K562 (cell line): ENCODE measurements around the gene DOCK4. TPM values are rescaled to one million over a fixed set of nuclear protein-coding genes. Genes with fewer than 3 reads are reported as not detected.

ENCODE experiments used
- ATAC-seq: fragments of 200-7000 bp; cut with Tn5 transposase; 3 replicates; pipeline ENCODE4 v1.9.1; 2020; ENCODE audit warnings: moderate library complexity
- BruUV-seq: library from RNA; stranded (reverse); fragments of 400-500 nt; replicated peaks from 2 replicates; lab custom pipeline; 2021; lab: Mats Ljungman, UMichigan
- CTCF ChIA-PET: fragments of 300-600 bp; formaldehyde crosslinking; extraction: SDS; loops from one replicate; lab custom pipeline; 2021; ENCODE audit warnings: low intra/inter-chr PET ratio; lab: Yijun Ruan, JAX
- POLR2A ChIA-PET: fragments of 300-600, 350-650 bp; sonication (Branson Sonifier 250); formaldehyde crosslinking; extraction: SDS; loops from one replicate; lab custom pipeline; 2021; ENCODE audit warnings: antibody characterized with exemption, inconsistent platforms; lab: Yijun Ruan, JAX
- DNase-seq, 4 experiments: peaks; one replicate each; pipeline versions ENCODE4 v3.0.0 to v3.0.0-alpha.2; 2011 to 2018; ENCODE audit warnings: low spot score in 3 of 4, mixed read lengths in 3 of 4; ENCODE audit errors: extremely low read depth in 1 of 4
- FAIRE-seq: peaks from 2 replicates; lab custom pipeline; 2011; peaks lifted over from hg19 to GRCh38; lab: Jason Lieb, UNC
- H2AFZ ChIP-seq: 2 replicates; pipeline ENCODE4 v1.6.0; 2011; ENCODE audit warnings: low read depth, low read length, control low read depth, inconsistent platforms
- H3K27ac ChIP-seq: fragments of 200-600 bp; 3 replicates; pipeline ENCODE4 v1.8.0; 2011; ENCODE audit warnings: low read depth, mild to moderate bottlenecking, control low read depth, inconsistent platforms, low read length, moderate library complexity, mixed read lengths; ENCODE audit errors: extremely low read depth
- H3K27me3 ChIP-seq, 2 experiments: fragments of 300-600 bp in 1 of 2; 2 replicates in 1 of 2; 3 replicates in 1 of 2; pipeline versions ENCODE4 v1.6.0 to v1.8.0; 2011; ENCODE audit warnings: inconsistent platforms in 2 of 2, low read length in 2 of 2, mild to moderate bottlenecking in 1 of 2, mixed read lengths in 1 of 2, moderate library complexity in 1 of 2; ENCODE audit not compliant: control insufficient read depth in 2 of 2, insufficient read depth in 2 of 2
- H3K36me3 ChIP-seq: fragments of 300-600 bp; 3 replicates; pipeline ENCODE4 v1.8.0; 2011; ENCODE audit warnings: mild to moderate bottlenecking, low read length, inconsistent platforms; ENCODE audit not compliant: control insufficient read depth, insufficient read depth
- H3K4me1 ChIP-seq, 2 experiments: fragments of 200-600 bp in 1 of 2; replicated peaks in 1 of 2; 2 replicates in 1 of 2; 3 replicates in 1 of 2; pipeline versions ENCODE4 v1.5.1 to v1.8.0; 2011; ENCODE audit warnings: inconsistent platforms in 2 of 2, low read length in 2 of 2, mild to moderate bottlenecking in 1 of 2, mixed read lengths in 1 of 2, moderate library complexity in 1 of 2; ENCODE audit not compliant: control insufficient read depth in 2 of 2, insufficient read depth in 2 of 2
- H3K4me2 ChIP-seq: 2 replicates; pipeline ENCODE4 v1.6.1; 2011; ENCODE audit warnings: low read length, control low read depth, inconsistent platforms, mixed read lengths; ENCODE audit not compliant: insufficient read depth
- H3K4me3 ChIP-seq: fragments of 200-600 bp; sonication (generic), shearing (Covaris generic); 2 replicates; pipeline ENCODE4 v1.5.1; 2016; ENCODE audit warnings: control low read depth, inconsistent platforms
- H3K79me2 ChIP-seq: fragments of 200-600 bp; 3 replicates; pipeline ENCODE4 v1.8.0; 2011; ENCODE audit warnings: low read length, inconsistent platforms; ENCODE audit not compliant: control insufficient read depth, insufficient read depth
- H3K9ac ChIP-seq, 2 experiments: 2 replicates each; pipeline versions ENCODE4 v1.6.0 to v1.6.1; 2011; ENCODE audit warnings: low read depth in 2 of 2, low read length in 2 of 2, control low read depth in 1 of 2, inconsistent platforms in 1 of 2, mild to moderate bottlenecking in 1 of 2, mixed read lengths in 1 of 2; ENCODE audit not compliant: insufficient read depth in 1 of 2
- H3K9me1 ChIP-seq: one replicate; pipeline ENCODE4 v1.6.0; 2011; ENCODE audit warnings: inconsistent platforms, mild to moderate bottlenecking, low read length, moderate library complexity; ENCODE audit not compliant: control insufficient read depth, insufficient read depth
- H3K9me3 ChIP-seq: replicated peaks from 2 replicates; pipeline ENCODE4 v1.5.1; 2011; ENCODE audit warnings: low read depth, low read length, inconsistent platforms; ENCODE audit not compliant: control insufficient read depth, insufficient read depth
- H4K20me1 ChIP-seq: replicated peaks from 2 replicates; pipeline ENCODE4 v1.6.1; 2011; ENCODE audit warnings: low read length, inconsistent platforms, mixed read lengths; ENCODE audit not compliant: control insufficient read depth, insufficient read depth
- CEBPZ ChIP-seq: fragments of 150-350 bp; IDR thresholded peaks from 2 replicates; pipeline ENCODE4 v1.6.1; 2014; ENCODE audit warnings: low read depth, mild to moderate bottlenecking, low read length, borderline replicate concordance
- DPF2 ChIP-seq: fragments of 450-650 bp; IDR thresholded peaks from 2 replicates; pipeline ENCODE4 v1.6.1; 2016
- ELF4 ChIP-seq: fragments of 450-650 bp; formaldehyde crosslinking; IDR thresholded peaks from 2 replicates; pipeline ENCODE4 v1.4.0; 2022; ENCODE audit warnings: missing genetic modification characterization
- HDGF ChIP-seq: fragments of 450-650 bp; IDR thresholded peaks from 2 replicates; pipeline ENCODE4 v1.6.1; 2016
- HMBOX1 ChIP-seq: sonication (generic); IDR thresholded peaks from 2 replicates; pipeline ENCODE4 v1.6.1; 2016
- HMGN3 ChIP-seq: IDR thresholded peaks from 2 replicates; pipeline ENCODE4 v1.6.1; 2011; ENCODE audit warnings: borderline replicate concordance, low read depth, mild to moderate bottlenecking, mixed read lengths, low read length; ENCODE audit not compliant: insufficient read length; ENCODE audit errors: extremely low read depth
- HNRNPUL1 ChIP-seq: fragments of 200-400 bp; formaldehyde crosslinking; IDR thresholded peaks from 2 replicates; pipeline ENCODE4 v1.6.1; 2017; ENCODE audit warnings: low read length
- MCM7 ChIP-seq, 2 experiments: fragments of 450-650 bp; IDR thresholded peaks; 2 replicates each; pipeline ENCODE4 v1.6.1; 2016 to 2018
- MYBL2 ChIP-seq, 2 experiments: fragments of 450-650 bp in 1 of 2; sonication (generic) in 1 of 2; formaldehyde crosslinking in 1 of 2; IDR thresholded peaks; 2 replicates each; pipeline versions ENCODE4 v1.6.1 to v1.8.1; 2017 to 2022; ENCODE audit warnings: borderline replicate concordance in 1 of 2, inconsistent platforms in 1 of 2, low read depth in 1 of 2, mild to moderate bottlenecking in 1 of 2, missing genetic modification reagents in 1 of 2, moderate library complexity in 1 of 2
- NEUROD1 ChIP-seq: fragments of 150-350 bp; IDR thresholded peaks from 2 replicates; pipeline ENCODE4 v1.6.1; 2014; ENCODE audit warnings: borderline replicate concordance, low read length, low read depth; ENCODE audit not compliant: partially characterized antibody
- PYGO2 ChIP-seq: fragments of 450-650 bp; IDR thresholded peaks from 2 replicates; pipeline ENCODE4 v1.6.1; 2016; ENCODE audit warnings: mild to moderate bottlenecking, missing genetic modification characterization, moderate library complexity, missing compliant biosample characterization
- ZBED1 ChIP-seq: IDR thresholded peaks from 2 replicates; pipeline ENCODE4 v1.6.1; 2014
- ZBTB11 ChIP-seq, 3 experiments: fragments of 200-800 bp in 1 of 3; fragments of 250-450 bp in 1 of 3; fragments of 450-650 bp in 1 of 3; sonication (Bioruptor Pico) in 1 of 3; sonication (Bioruptor generic) in 1 of 3; formaldehyde crosslinking in 1 of 3; IDR thresholded peaks; 2 replicates each; pipeline versions ENCODE4 v1.6.1 to v1.8.0; 2016 to 2022; ENCODE audit warnings: mild to moderate bottlenecking in 2 of 3, missing genetic modification characterization in 2 of 3, missing compliant biosample characterization in 1 of 3, moderate library complexity in 1 of 3
- ZNF165 ChIP-seq: fragments of 250-450 bp; sonication (Bioruptor Pico); IDR thresholded peaks from 2 replicates; pipeline ENCODE4 v1.4.0; 2020; ENCODE audit warnings: borderline replicate concordance
- ZNF311 ChIP-seq: fragments of 250-450 bp; sonication (Bioruptor Pico); IDR thresholded peaks from 2 replicates; pipeline ENCODE4 v1.4.0; 2020; ENCODE audit warnings: mild to moderate bottlenecking, moderate library complexity
- ZNF584 ChIP-seq: fragments of 200-800 bp; sonication (Bioruptor generic); IDR thresholded peaks from 2 replicates; pipeline ENCODE4 v1.6.1; 2016; ENCODE audit warnings: low read depth, mild to moderate bottlenecking, missing genetic modification characterization, missing compliant biosample characterization
- ZNF77 ChIP-seq: fragments of 250-450 bp; sonication (Bioruptor Pico); IDR thresholded peaks from 2 replicates; pipeline ENCODE4 v1.5.0; 2020
- in situ Hi-C: fragments of 300-500 bp; cut with MboI; formaldehyde crosslinking; loops from 4 replicates; pipeline ENCODE4 v1.15.0; 2018; ENCODE audit warnings: inconsistent platforms, mixed read lengths
- intact Hi-C: fragments of 100-400 bp; cut with micrococcal nuclease; formaldehyde crosslinking; loops from 2 replicates; pipeline ENCODE4 v1.14.2; 2022
- polyA plus RNA-seq, 8 experiments: library from polyadenylated mRNA; depleted of rRNA in 4 of 8; stranded (reverse) in 5 of 8; unstranded in 3 of 8; fragments of >200 nt; fragmentation: Nextera tagmentation in 2 of 8; fragmentation: Illumina TruSeq in 1 of 8; extraction: Ambion mirVana in 2 of 8; extraction: Trizol in 1 of 8; gene quantifications; 2 replicates each; pipeline versions ENCODE4 v1.2.1 to v1.2.3, GENCODE V29; 2011 to 2014; ENCODE audit warnings: inconsistent platforms in 1 of 8, missing spikeins in 1 of 8
- total RNA-seq, 7 experiments: library from RNA; depleted of rRNA in 6 of 7; stranded (reverse); fragments of >200 nt in 6 of 7; fragmentation: Illumina TruSeq in 2 of 7; extraction: Trizol in 2 of 7; gene quantifications; 2 replicates each; pipeline versions ENCODE4 v1.2.1 to v1.2.3, GENCODE V29; 2011 to 2021; ENCODE audit warnings: low replicate concordance in 1 of 7

DOCK4 gene
- total and polyA plus RNA-seq, 9 of the 15 experiments (the other 6 are each of a cell fraction or from before 2014, with no cell fraction given) = 0.42 to 5.7 (median 2.3) TPM

GRCh38 chr7:112214268-112214667 lies 8.1 kb upstream of the DOCK4 start:
- no peaks in the 10 kb centered on the region for H3K9me1 ChIP-seq
- H3K4me2 ChIP-seq = no peak overlapping the region
- in situ Hi-C loops (no loop called here), intact Hi-C loops (no loop called here)
- H2AFZ ChIP-seq = no peak overlapping the region
- no peak overlapping the region for H3K27ac ChIP-seq
- H3K4me3 ChIP-seq = no peak overlapping the region
- CTCF ChIA-PET = no interaction called here
- 0 out of 3 replicates have a peak, but pooled peaks cover 3% of the 10 kb centered on the region for H3K79me2 ChIP-seq
- FAIRE-seq (no peak), ATAC-seq (no peak), DNase-seq (no peak)
- H3K36me3 ChIP-seq = no peaks in the 10 kb centered on the region
- no peak overlapping the region for H3K9ac ChIP-seq
- no peaks in the 10 kb centered on the region for H4K20me1 ChIP-seq
- POLR2A ChIA-PET = no interaction called here
- no TSS peak for BruUV-seq
- H3K4me1 ChIP-seq = no peaks in the 10 kb centered on the region
- H3K27me3 ChIP-seq = no peaks in the 10 kb centered on the region
- H3K9me3 ChIP-seq = no peaks in the 10 kb centered on the region
- TF ChIP-seq NEUROD1 = no peak
- TF ChIP-seq PYGO2 = no peak
- no peak for TF ChIP-seq MCM7 (IDR thresholded peaks at IDR 0.05)
- no peak for TF ChIP-seq DPF2
- TF ChIP-seq ZNF584 (CRISPR knock-in tag) = no peak
- no peak for TF ChIP-seq MYBL2 (IDR thresholded peaks at IDR 0.05; ENCODE audit: low read depth)
- no peak for TF ChIP-seq MYBL2 (CRISPR knock-in tag; IDR thresholded peaks at IDR 0.05; ENCODE audit: borderline replicate concordance)
- TF ChIP-seq CEBPZ = no peak
- TF ChIP-seq ZBTB11 (CRISPR knock-in tag; IDR thresholded peaks at IDR 0.05) = no peak
- no peak for TF ChIP-seq HNRNPUL1
- no peak for TF ChIP-seq ZNF77
- no peak for TF ChIP-seq ZNF311
- no peak for TF ChIP-seq ZNF165
- no peak for TF ChIP-seq HMBOX1
- TF ChIP-seq ZBED1 = no peak
- TF ChIP-seq HDGF = no peak
- TF ChIP-seq ELF4 (CRISPR knock-in tag) = no peak
- TF ChIP-seq HMGN3 = no peak
